Measurements from ENCODE around the gene ANO8. TPM values are rescaled to one million over a fixed set of nuclear protein-coding genes. Genes with fewer than 3 reads are reported as not detected.
"Not testable (repeated sequence)": the region's sequence is repeated elsewhere in the genome, so short reads cannot be mapped to it uniquely, and the experiment has no call there.

The ANO8 gene
- total RNA-seq, 1 donor from 2014 or later, result 9.6 TPM

DNA sequence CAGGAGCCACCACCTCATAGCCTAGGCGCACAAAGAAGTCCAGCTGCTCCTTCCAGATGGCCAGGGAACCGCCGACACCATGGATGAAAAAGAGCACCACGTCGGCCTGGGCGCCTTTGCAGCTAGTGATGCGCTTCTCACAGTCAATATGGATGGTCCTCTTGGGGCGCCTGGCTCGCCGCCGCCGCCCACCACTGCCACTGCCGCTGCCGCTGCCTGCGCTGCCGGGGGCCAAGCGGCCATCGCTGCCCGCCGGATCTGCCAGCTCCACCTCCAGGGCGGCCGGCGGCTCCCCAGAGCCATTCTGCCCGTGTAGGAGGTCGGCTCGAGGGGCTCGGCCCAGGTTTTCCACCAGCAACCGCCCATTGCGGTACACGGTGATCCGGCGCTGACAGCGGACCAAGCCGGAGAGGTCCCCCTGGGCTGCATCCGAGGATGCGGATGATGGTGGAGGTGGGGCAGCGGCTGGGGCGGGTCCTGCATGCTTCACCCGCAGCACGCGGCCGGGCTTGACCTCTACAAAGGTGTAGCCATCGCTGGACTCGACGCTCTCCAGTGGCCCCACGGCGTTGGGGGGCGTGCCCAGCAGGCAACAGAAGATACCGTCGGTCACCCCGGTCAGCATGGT is 33.5 kb downstream of the ANO8 start:
- DNase-seq (ENCODE audit: missing footprints), result no peak
- no peak for ATAC-seq
- intact Hi-C loops (cut with DNase I), result no loop called here

DNA sequence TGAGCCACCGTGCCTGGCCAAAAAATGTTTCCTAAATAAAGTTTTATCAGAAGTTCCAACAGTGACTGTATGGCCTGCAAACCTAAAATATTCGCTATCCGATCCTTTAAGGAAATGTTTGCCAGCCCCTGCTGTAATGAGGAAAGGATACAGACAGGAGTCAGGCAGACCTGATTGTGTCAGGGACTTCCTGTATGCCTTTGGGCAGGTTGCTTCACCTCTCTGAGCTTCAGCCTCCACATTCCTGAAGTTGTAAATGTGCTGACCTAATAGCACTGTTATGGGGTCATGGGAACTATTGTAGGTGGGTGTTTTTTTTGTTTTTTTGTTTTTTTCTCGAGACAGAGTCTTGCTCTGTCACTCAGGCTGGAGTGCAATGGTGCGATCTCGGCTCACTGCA is 37.7 kb downstream of the ANO8 start:
- ATAC-seq, result no peak
- DNase-seq (ENCODE audit: missing footprints), result no peak
- intact Hi-C loops (cut with DNase I), result no loop called here

DNA sequence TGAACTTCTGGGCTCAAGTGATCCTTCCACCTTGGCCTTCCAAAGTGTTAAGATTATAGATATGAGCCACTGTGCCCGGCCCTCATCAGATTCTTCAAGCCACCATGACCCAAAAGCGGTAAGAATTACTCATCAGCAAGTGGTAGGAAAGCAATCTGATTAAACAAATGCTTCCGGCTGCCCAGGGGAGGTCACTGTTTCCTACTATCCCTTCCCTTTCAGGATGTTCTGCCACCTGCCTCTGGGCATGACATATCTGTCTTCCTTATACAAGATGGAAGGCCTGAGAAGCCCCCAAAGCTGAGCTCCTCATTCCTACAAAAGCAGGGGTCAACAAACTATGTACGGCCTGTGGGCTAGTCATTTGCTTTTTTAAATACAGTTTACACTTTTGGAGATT is 38.4 kb downstream of the ANO8 start:
- intact Hi-C loops (cut with DNase I), result no loop called here
- DNase-seq (ENCODE audit: missing footprints), result no peak
- no peak for ATAC-seq

DNA sequence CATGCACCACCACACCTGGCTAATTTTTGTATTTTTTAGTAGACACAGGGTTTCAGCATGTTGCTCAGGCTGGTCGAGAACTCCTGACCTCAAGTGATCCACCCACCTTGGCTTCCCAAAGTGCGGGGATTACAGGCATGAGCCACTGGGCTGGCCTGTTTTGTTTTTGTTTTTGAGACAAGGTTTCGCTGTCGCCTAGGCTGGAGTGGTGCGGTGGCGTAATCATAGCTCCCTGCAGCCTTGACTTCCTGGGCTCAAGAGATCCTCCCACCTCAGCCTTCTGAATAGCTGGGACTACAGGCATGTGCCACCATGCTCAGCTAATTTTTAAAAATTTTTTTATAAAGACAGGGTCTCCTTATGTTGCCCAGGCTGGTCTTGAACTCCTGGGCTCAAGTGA is 39.1 kb downstream of the ANO8 start:
- DNase-seq (ENCODE audit: missing footprints); ATAC-seq; intact Hi-C loops (cut with DNase I): not testable (repeated sequence)

DNA sequence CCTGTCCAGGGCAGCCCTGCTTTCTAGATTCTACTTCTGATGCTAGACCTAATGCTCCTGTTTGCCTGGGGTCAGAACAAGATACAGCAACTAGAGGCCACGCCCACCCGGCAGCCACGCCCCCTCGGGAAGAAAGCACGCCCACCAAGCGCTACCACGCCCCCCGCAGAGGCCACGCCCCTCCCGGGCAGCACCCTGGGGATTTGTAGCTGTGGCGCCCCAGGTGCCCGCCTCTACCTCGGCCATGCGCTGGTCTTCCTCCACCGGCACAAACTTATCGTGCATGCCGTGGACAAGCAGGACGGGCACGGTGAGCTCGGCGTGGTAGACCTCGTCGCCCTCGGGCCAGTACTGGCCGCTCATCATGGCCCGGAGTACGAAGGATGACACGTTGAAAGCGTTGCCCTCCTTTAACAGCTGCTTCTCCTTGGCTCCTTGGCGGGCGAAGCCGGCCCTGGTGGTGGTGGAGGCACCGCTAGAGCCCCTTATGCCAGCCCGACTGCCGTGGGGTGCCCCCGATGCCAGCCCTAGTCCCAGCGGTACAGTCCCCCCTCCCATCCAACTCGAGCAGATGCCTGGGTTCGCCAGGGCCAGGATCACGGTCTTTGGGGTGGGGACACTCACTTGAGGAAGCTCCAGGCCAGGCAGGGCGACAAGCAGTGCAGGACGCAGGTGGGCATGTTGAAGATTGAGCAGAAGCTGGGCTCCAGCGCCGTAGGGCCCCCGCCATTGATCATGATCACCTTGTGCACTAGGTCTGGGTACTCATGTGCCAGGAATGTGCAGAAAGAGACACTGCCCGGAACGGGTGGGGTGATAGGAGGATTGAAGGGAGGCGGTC is 40.4 kb downstream of the ANO8 start:
- no peak for ATAC-seq
- intact Hi-C loops (cut with DNase I), result loop anchor here (5.0 kb wide), 1 partner anchor 98 kb away; the partner anchor contains the start of gene CCDC194
- DNase-seq (ENCODE audit: missing footprints), result no peak

DNA sequence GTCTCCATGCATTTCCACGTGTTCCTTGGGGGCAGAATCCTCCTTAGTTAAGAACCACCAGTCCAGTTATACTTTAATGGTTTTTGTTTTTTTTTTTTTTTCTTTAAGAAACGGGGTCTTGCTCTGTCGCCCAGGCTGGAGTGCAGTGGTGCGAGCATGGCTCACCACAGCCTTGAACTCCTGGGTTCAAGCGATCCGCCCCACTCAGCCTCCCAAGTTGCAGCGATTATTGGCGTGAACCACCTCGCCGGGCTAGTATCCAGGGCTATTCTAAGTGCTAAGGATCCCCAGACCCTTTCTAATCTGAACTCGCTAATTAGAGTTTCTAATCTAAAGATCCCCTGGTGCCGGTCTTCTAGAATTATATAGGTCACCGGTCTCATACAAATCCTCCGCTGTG is 41.0 kb downstream of the ANO8 start:
- intact Hi-C loops (cut with DNase I), result loop anchor here (5.0 kb wide), 1 partner anchor 99 kb away; the partner anchor contains the start of gene CCDC194
- ATAC-seq, result no peak
- DNase-seq (ENCODE audit: missing footprints), result no peak

DNA sequence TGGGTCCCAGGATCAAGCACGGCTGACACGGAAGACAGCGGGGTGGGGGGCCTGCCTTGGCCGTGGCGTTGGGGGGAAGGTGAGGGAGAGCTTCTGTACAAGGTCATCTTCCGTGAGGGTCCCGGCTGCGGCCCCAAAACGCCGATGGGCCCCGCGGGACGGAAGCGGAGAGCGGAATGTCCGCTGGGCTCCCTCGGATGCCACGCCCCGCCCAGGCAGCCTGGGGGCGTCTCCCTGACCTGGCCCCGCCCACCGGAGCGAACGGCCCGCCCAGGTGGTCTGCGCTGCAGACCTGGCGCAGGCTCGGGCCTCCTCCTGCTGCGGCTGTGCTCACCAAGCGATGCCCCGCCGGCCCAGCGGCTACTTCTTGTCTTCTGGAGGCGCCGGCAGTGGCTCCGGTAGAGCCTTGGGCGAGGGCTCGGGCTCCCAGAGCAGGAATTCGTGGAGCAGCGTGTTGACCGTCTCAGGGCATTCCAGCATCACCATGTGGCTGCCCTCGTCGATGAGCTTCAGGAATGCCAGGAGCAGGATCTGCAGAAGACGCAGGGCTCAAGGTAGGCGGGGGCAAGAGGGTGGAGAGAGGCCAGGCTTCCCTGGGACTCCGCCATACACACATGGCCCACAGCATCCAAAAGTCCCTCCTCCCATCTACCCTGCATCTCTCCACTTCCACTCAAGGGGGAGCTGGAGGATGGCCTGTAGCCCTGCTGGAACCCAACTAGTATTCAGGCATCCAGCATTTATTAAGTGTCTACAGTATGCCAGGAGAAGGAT is 42.2 kb downstream of the ANO8 start:
- ATAC-seq (peak; percentile 93), DNase-seq (ENCODE audit: missing footprints) (peak; percentile 90)
- intact Hi-C loops (cut with DNase I), result loop anchor here (5.0 kb wide), 1 partner anchor 100 kb away; the partner anchor contains the start of gene CCDC194

DNA sequence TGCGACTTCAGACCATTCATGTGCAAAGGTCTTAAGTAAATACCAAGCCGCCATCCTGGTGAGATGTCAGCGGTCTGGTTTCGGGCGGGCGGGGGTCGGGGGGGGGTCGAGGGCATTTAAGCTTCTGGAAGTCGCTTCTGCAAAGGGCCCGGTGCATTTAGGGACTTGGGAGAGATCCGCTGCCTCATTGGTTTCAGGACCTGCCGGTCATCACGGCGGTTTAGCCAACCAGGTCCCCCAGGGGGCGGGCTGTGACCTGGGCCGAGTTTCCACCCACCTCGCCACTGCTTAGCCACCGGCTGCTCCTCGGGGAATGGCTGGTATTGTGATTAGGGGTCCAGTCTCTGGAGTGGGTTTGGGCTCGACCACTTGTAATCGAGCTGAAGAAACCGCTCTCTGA is 45.2 kb downstream of the ANO8 start:
- intact Hi-C loops (cut with DNase I), result loop anchor here (10.0 kb wide), 1 partner anchor 515 kb away; no protein-coding TSS in a partner anchor
- no peak for ATAC-seq
- peak; percentile 91 for DNase-seq (ENCODE audit: missing footprints)

DNA sequence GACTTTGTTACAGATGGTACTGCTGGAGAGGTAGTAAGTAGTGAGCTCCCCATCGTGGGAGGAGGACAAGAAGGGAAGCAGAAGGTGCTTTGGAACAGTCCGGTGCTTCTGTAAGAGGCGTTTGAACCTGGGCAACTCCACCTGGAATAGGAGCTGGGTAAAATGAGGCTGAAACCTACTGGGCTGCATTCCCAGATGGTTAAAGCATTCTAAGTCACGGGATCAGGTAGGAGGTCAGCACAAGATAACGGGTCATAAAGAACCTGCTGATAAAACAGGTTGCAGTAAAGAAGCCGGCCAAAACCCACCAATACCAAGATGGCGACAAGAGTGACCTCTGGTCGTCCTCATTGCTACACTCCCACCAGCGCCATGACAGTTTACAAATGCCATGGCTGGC is 47.9 kb downstream of the ANO8 start:
- ATAC-seq (no peak), DNase-seq (ENCODE audit: missing footprints) (no peak)
- intact Hi-C loops (cut with DNase I), result loop anchor here (10.0 kb wide), 1 partner anchor 512 kb away; no protein-coding TSS in a partner anchor

DNA sequence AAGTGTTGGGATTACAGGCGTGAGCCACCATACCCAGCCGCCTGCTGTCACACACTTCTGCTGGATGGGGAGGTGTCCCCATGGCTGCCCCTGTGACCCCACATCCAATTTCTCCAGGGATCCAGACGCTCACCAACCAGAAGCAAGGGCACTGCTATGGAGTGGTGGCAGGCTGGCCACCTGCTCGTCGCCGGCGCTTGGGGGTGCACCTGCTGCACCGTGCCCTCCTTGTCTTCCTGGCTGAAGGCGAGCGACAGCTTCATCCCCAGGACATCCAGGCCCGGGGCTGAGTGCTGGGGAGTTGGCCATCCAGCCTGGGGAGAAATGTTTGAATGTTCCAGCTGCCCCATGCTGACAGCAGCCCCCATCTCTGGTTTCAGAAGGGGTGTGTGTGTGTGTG is 48.4 kb downstream of the ANO8 start:
- intact Hi-C loops (cut with DNase I), result loop anchor here (10.0 kb wide), 1 partner anchor 511 kb away; no protein-coding TSS in a partner anchor
- ATAC-seq, result no peak
- DNase-seq (ENCODE audit: missing footprints), result no peak

DNA sequence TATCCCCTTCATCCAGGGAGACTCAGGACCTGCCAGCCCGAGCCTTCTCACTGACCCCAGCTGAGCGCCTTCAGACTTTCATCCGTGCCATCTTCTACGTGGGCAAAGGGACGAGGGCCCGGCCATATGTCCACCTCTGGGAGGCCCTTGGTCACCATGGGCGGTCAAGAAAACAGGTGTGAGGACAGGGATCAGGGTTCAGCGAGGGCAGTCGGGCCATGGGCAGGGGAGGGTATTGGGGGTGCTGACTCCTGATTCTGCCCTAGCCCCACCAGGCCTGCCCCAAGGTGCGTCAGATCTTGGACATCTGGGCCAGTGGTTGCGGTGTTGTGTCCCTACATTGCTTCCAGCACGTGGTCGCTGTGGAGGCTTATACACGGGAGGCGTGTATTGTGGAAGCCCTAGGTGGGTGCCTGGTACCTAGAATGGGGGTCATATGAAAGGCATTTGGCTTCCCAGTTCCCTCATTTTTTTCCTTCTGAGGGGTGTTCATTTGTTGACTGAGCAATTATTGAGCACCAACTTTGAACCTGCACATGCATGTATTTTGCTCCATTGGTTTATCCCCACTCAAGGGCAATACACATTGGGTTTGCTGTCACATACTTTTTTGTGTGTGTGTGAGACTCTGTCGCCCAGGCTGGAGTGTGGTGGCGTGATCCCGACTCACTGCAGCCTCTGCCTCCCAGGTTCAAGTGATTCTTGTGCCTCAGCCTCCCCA is 49.1 kb downstream of the ANO8 start:
- intact Hi-C loops (cut with DNase I), result loop anchor here (10.0 kb wide), 1 partner anchor 511 kb away; no protein-coding TSS in a partner anchor
- peak; percentile 46 for DNase-seq (ENCODE audit: missing footprints)
- no peak for ATAC-seq

DNA sequence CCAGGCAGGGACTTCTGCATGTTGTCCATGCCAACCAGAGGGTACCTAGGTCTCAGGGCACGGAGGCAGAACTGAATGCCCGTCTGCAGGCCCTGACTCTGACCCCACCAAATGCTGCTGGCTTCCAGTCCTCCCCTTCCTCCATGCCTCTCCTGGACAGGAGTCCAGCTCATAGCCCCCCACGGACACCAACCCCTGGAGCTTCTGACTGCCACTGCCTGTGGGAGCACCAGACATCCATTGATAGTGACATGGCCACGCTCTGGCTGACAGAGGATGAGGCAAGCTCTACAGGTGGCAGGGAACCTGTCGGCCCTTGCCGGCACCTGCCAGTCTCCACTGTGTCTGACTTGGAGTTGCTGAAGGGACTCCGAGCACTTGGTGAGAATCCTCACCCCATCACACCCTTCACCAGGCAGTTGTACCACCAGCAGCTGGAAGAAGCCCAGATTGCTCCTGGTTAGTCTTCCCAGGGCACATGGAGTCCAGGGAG is 51.1 kb downstream of the ANO8 start:
- intact Hi-C loops (cut with DNase I), result loop anchor here (2.0 to 10.0 kb wide), 2 partner anchors 79 to 509 kb away; no protein-coding TSS in a partner anchor
- DNase-seq (ENCODE audit: missing footprints) (peak; percentile 11), ATAC-seq (no peak)

DNA sequence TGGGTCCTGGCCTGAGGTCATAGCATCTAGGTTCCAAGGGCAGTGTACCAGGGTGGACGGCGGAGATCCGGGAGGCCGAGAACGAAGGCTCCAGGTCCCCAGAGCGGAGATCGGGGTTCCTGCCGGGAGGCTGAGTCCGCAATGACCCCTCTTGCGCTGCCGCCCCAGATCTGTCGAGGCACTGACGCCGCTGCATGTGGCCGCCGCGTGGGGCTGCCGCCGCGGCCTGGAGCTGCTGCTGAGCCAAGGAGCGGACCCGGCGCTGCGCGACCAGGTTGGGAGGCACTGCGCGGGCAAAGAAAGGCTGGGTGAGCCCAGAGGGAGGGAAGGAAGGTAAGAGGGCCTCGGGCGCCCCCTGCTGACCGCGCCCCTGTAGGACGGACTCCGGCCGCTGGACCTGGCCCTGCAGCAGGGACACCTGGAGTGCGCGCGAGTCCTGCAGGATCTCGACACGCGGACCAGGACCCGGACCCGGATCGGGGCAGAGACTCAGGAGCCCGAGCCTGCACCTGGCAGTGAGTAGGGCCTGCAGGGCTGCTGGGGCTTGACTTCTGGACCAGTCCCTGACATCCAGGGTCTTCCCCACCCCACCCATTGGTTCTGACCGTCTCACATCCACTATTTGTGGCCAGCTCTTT is 52.0 kb downstream of the ANO8 start:
- DNase-seq (ENCODE audit: missing footprints) (peak; percentile 94), ATAC-seq (peak; percentile 93)
- intact Hi-C loops (cut with DNase I), result loop anchor here (1.0 to 10.0 kb wide), 3 partner anchors 78 to 508 kb away; no protein-coding TSS in a partner anchor

DNA sequence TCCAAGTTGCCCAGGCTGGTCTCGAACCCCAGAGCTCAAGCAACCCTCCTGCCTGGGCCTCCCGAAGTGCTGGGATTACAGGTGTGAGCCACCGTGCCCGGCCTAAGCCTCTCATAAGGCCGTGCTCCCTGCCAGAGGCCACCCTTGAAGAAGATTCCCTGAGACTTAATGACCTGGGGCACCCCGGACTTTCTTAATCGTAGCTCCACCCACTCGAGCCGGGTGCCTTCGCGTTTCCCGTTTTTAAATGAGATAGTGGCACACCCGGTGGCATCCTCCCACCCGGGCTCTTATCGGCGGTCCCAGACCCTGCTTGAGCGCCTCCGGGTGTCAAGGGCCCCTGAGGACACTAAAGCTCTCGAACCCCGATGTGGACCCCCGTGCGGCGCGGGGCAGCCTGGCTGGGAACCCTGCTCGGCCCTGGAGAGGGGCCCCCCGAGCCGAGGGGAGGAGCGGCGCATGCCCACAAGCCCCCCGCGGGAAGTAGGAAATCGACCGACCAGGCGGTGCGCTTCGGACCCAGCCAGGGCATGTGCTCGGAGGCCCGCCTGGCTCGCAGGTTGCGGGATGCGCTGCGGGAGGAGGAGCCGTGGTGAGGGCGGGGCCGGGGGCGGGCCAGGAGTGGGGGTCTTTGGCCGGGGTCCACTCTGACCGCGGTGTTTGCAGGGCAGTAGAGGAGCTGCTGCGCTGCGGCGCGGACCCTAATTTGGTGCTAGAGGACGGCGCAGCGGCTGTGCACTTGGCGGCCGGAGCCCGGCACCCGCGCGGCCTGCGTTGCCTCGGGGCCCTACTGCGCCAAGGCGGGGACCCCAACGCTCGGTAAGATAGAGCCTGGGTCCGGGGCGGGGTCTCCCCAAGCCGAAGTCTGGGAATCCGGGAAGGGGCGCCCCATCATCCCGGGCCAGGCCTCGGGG is 53.0 kb downstream of the ANO8 start, which contains the start of gene ANKLE1:
TSS of gene ANKLE1 (plus strand) at position 511 of the 914 bp plus-strand sequence. CDS start at position 531, 20 bp downstream.
- DNase-seq (ENCODE audit: missing footprints) (peak; percentile 76), ATAC-seq (peak; percentile 26)
- intact Hi-C loops (cut with DNase I), result loop anchor here (1.0 to 10.0 kb wide), 4 partner anchors 21 to 507 kb away; no protein-coding TSS in a partner anchor

DNA sequence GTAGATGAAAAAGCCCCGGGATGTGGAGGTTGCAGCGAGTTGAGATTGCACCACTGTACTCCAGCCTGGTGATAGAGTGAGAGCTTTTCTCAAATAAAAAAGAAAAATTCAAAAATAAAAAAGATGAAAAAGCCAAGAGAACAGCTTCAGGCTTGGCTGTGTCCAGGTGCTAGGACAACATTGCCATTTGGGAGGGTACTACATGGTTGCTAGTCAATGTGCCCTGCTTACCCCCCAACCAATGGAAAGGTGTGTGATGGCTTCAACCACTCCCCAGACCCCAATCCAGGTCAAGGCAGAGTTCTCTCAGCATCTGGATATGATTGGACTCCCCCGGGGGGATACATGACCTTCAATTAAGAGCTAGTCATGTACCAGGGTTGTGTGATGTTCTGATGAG is 55.2 kb downstream of the ANO8 start:
- no peak for DNase-seq (ENCODE audit: missing footprints)
- intact Hi-C loops (cut with DNase I), result no loop called here
- no peak for ATAC-seq

DNA sequence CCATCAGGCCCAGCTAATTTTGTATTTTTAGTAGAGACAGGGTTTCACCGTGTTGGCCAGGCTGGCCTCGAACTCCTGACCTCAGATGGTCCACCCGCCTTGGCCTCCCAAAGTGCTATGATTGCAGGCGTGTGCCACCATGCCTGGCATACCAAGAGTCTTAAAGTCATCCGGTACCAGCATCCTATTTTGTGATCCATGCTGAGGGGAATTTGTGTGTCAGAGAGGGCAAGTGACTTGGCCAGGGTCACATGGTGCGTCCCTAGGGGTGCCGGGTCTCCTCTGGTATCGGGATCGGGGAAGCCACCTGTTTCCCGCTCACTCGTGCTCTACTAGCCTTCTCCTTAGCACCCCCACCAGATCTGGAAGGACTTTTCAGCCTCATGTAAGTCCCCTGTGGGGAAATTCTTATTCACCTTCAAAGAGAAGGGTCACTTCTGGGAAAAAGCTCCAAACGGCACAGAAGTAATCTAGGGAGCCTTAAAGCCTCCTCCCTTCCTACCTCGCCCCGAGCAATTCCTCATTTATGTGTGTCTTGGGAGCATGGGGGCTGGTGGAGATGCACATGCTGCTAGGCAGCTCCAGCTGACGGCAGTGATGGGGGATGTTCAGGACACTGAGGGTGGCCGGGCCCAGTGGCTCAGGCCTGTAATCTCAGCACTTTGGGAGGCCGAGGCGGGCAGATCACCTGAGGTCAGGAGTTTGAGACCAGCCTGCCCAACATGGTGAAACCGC is 59.0 kb downstream of the ANO8 start:
- DNase-seq (ENCODE audit: missing footprints) (no peak), ATAC-seq (no peak)
- intact Hi-C loops (cut with DNase I), result no loop called here
